SU-DHL-6 (cell line): ENCODE measurements around the gene PDE7B.

Source experiments
- H2AFZ ChIP-seq: fragments of 200-600 bp; sonication (generic); 2 replicates; pipeline ENCODE4 v1.6.1; 2014; ENCODE audit warnings: low read depth, mild to moderate bottlenecking, moderate library complexity, mixed read lengths, antibody characterized with exemption, low read length; ENCODE audit not compliant: severe bottlenecking
- H3F3A ChIP-seq: fragments of 200-600 bp; shearing (Covaris generic); 2 replicates; pipeline ENCODE4 v1.6.0; 2016; ENCODE audit warnings: antibody characterized with exemption, mild to moderate bottlenecking; ENCODE audit not compliant: insufficient read depth
- H3K27ac ChIP-seq: fragments of 200-600 bp; sonication (generic); 2 replicates; pipeline ENCODE4 v1.5.1; 2016; ENCODE audit warnings: low read depth, mild to moderate bottlenecking, low read length, moderate library complexity, mixed read lengths
- H3K27me3 ChIP-seq: fragments of 200-600 bp; sonication (generic), shearing (Covaris generic); 2 replicates; pipeline ENCODE4 v1.6.0; 2014; ENCODE audit warnings: mild to moderate bottlenecking, low read length
- H3K36me3 ChIP-seq: fragments of 200-600 bp; sonication (generic); 2 replicates; pipeline ENCODE4 v1.6.1; 2014; ENCODE audit warnings: mild to moderate bottlenecking, low read length, mixed read lengths
- H3K4me2 ChIP-seq: fragments of 300-600, 200-600 bp; shearing (Covaris generic), sonication (generic); 2 replicates; pipeline ENCODE4 v1.6.0; 2014; ENCODE audit warnings: low read length, low read depth, mild to moderate bottlenecking; ENCODE audit not compliant: poor library complexity, severe bottlenecking
- H3K4me3 ChIP-seq: fragments of 200-600 bp; sonication (generic); 2 replicates; pipeline ENCODE4 v1.5.1; 2014; ENCODE audit warnings: antibody characterized with exemption, low read length, mild to moderate bottlenecking, mixed read lengths; ENCODE audit not compliant: insufficient read depth, poor library complexity, severe bottlenecking
- H3K79me2 ChIP-seq: fragments of 200-600 bp; sonication (generic); 2 replicates; pipeline ENCODE4 v1.6.1; 2014; ENCODE audit warnings: mild to moderate bottlenecking, low read length, moderate library complexity; ENCODE audit not compliant: insufficient read depth
- H3K9ac ChIP-seq: fragments of 200-600 bp; sonication (generic); 2 replicates; pipeline ENCODE4 v1.7.0; 2014; ENCODE audit warnings: mild to moderate bottlenecking, low read length
- H3K9me2 ChIP-seq: fragments of 200-600 bp; sonication (generic); replicated peaks from 2 replicates; pipeline ENCODE4 v1.6.1; 2014; ENCODE audit warnings: low read length; ENCODE audit not compliant: insufficient read depth
- H3K9me3 ChIP-seq: fragments of 200-600 bp; sonication (generic); 2 replicates; pipeline ENCODE4 v1.6.1; 2014; ENCODE audit warnings: low read length, mixed read lengths; ENCODE audit not compliant: insufficient read depth
- H4K20me1 ChIP-seq: fragments of 200-600 bp; sonication (generic); 2 replicates; pipeline ENCODE4 v1.6.1; 2014; ENCODE audit warnings: low read depth, mild to moderate bottlenecking, antibody characterized with exemption, low read length, moderate library complexity, mixed read lengths
- EZH2phosphoT487 ChIP-seq: fragments of 200-600 bp; sonication (generic), shearing (Covaris generic); conservative IDR thresholded peaks from 2 replicates; pipeline ENCODE4 v1.6.1; 2018; ENCODE audit warnings: mild to moderate bottlenecking, antibody characterized with exemption, low read length, moderate library complexity, mixed read lengths
- TF ChIP-seq, protein P1 (sequence below): fragments of 200-600 bp; sonication (generic); IDR thresholded peaks from one replicate; pipeline ENCODE4 v1.5.1; 2017; ENCODE audit warnings: antibody characterized with exemption, mild to moderate bottlenecking, low read length, moderate library complexity; ENCODE audit not compliant: insufficient read depth, poor library complexity, severe bottlenecking

Gene PDE7B

DNA sequence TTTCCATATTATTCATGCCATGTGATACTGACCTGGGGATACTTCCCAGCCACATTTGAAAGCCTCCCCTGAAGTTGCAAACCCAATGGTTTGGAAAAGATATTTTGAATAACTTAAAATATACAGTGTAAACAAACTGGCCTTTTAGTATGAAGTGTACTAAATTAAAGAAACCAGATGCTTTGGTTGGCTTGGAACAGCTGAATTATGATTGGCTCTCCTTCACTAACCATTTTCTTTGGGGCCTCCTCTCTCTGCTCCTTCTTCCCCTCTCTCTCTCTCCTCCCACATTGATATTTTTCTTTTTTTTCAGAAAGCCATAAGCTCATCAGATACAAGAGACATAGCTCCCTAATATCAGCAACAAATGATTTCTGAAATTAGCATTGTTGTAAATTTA is 232.0 kb downstream of the PDE7B start:
- Histone ChIP-seq H3K4me2 (no peak overlapping the region), H3K79me2 (no peaks in the 10 kb centered on the region), H3K27me3 (no peaks in the 10 kb centered on the region), H2AFZ (no peak overlapping the region), H4K20me1 (no peaks in the 10 kb centered on the region), H3K9me2 (no peaks in the 10 kb centered on the region), H3K9ac (no peak overlapping the region), H3K9me3 (no peaks in the 10 kb centered on the region), H3K4me3 (no peak overlapping the region), H3K36me3 (no peaks in the 10 kb centered on the region), H3F3A (no peaks in the 10 kb centered on the region), H3K27ac (no peak overlapping the region)
- no peak for TF ChIP-seq EZH2phosphoT487

DNA sequence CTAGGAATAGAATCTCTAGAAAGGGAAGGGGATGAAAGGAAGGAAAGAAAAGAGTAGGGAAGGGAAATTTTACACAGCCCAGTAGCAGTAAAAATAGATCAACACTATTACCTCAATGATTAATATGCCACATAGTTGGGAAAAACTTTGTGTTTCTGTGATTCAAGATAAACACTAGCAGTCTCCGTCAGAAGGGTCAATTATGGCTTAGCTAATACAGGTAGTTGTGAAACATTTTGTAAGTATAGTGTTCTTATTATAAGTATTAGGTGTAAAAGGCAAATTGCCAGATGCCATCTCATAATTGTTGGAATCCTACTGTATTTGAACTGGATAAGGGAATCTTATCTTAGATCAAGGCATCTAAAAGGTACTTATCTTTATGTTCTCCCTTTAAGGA is 232.9 kb downstream of the PDE7B start:
- Histone ChIP-seq H3K27ac (no peak overlapping the region), H4K20me1 (no peaks in the 10 kb centered on the region), H3K79me2 (no peaks in the 10 kb centered on the region), H3K9me3 (no peaks in the 10 kb centered on the region), H3K36me3 (no peaks in the 10 kb centered on the region), H3K9ac (no peak overlapping the region), H3K4me2 (no peak overlapping the region), H2AFZ (no peak overlapping the region), H3K4me3 (no peak overlapping the region), H3K9me2 (no peaks in the 10 kb centered on the region), H3F3A (no peaks in the 10 kb centered on the region), H3K27me3 (no peaks in the 10 kb centered on the region)
- TF ChIP-seq, protein P1, sequence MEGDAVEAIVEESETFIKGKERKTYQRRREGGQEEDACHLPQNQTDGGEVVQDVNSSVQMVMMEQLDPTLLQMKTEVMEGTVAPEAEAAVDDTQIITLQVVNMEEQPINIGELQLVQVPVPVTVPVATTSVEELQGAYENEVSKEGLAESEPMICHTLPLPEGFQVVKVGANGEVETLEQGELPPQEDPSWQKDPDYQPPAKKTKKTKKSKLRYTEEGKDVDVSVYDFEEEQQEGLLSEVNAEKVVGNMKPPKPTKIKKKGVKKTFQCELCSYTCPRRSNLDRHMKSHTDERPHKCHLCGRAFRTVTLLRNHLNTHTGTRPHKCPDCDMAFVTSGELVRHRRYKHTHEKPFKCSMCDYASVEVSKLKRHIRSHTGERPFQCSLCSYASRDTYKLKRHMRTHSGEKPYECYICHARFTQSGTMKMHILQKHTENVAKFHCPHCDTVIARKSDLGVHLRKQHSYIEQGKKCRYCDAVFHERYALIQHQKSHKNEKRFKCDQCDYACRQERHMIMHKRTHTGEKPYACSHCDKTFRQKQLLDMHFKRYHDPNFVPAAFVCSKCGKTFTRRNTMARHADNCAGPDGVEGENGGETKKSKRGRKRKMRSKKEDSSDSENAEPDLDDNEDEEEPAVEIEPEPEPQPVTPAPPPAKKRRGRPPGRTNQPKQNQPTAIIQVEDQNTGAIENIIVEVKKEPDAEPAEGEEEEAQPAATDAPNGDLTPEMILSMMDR, result no peak
- TF ChIP-seq EZH2phosphoT487, result no peak

DNA sequence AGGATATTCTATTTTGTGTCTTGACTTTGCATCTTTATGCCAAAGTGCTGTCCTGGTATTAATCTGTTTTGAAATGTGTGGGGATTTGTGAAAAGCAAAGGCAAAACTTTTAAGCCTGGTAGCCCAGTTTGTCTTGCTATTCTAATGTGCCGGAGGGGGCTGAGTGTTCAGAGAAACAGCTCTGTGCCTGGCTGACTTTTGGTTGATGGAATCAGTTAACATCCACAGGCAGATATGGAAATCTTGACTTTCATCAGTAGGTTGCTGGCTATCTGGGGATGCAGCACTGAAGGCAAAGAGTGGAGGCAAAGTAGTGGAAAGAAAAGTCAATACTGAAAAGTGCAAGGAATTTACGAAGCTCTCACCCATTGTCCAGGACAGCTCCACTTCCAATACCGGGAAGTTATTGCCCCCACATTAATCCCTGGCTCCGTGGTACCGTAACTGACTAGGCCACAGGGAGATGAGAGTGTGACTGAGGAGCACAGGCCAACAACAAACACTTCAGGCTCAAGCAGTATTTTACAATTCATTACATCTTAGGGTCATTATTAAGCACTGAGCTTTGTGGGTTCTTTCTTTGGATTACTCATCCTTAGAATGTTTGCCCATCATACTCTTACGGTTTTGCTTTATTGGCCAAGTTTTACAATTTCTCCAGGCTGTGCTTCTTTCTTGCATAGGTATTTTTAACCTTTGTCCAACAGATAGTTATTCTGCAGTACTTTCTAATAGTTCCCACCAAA is 234.0 kb downstream of the PDE7B start:
- Histone ChIP-seq H3K36me3 (no peaks in the 10 kb centered on the region), H2AFZ (no peak overlapping the region), H3K4me2 (no peak overlapping the region), H4K20me1 (no peaks in the 10 kb centered on the region), H3F3A (no peaks in the 10 kb centered on the region), H3K9me3 (no peaks in the 10 kb centered on the region), H3K27ac (no peak overlapping the region), H3K4me3 (no peak overlapping the region), H3K9me2 (no peaks in the 10 kb centered on the region), H3K27me3 (no peaks in the 10 kb centered on the region), H3K9ac (no peak overlapping the region), H3K79me2 (no peaks in the 10 kb centered on the region)
- TF ChIP-seq, protein P1, result no peak
- TF ChIP-seq EZH2phosphoT487, result no peak

DNA sequence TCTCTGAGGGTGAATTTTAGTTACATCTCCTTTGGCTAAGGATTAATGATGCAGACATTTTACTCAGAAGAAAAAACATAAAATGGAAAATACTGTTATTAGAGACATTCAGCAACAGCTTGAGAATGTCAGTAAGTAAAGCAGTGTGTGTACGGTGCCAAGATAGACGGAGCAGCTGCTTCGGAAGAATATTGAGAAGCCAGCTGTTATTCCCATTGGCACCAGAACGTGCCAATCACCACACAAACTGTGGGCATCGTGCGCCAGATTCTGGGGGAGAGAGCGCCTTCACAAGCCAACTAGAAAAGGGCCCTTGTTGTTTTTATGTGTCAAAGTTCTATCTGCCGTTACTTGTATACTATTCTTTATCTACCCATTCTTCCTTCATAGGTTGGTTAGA is 235.2 kb downstream of the PDE7B start:
- no peak overlapping the region for H3K9ac ChIP-seq
- no peaks in the 10 kb centered on the region for H4K20me1 ChIP-seq
- no peaks in the 10 kb centered on the region for H3K9me2 ChIP-seq
- H3K27ac ChIP-seq, result no peak overlapping the region
- H3K9me3 ChIP-seq, result no peaks in the 10 kb centered on the region
- TF ChIP-seq, protein P1, result no peak
- no peak for TF ChIP-seq EZH2phosphoT487
- H3K4me2 ChIP-seq, result no peak overlapping the region
- H3K36me3 ChIP-seq, result no peaks in the 10 kb centered on the region
- H3K4me3 ChIP-seq, result no peak overlapping the region
- no peaks in the 10 kb centered on the region for H3F3A ChIP-seq
- H3K27me3 ChIP-seq, result no peaks in the 10 kb centered on the region
- H3K79me2 ChIP-seq, result no peaks in the 10 kb centered on the region
- no peak overlapping the region for H2AFZ ChIP-seq
